H9 (cell line): ENCODE results near the gene ERO1B. TPM values are rescaled to one million over a fixed set of nuclear protein-coding genes. Genes with fewer than 3 reads are reported as not detected.

ENCODE experiments used
- DNase-seq: peaks from one replicate; pipeline ENCODE4 v3.0.0-alpha.2; 2017
- H2AFZ ChIP-seq: one replicate; pipeline ENCODE4 v1.6.1; 2013; ENCODE audit warnings: mild to moderate bottlenecking, low read length, control low read depth, moderate library complexity
- H2AK5ac ChIP-seq: 2 replicates; pipeline ENCODE4 v1.6.1; 2013; ENCODE audit warnings: low read length, control low read depth, mixed read lengths; ENCODE audit not compliant: insufficient read length
- H2BK120ac ChIP-seq: one replicate; pipeline ENCODE4 v1.6.1; 2013; ENCODE audit warnings: low read depth, mild to moderate bottlenecking, low read length, control low read depth, inconsistent platforms; ENCODE audit not compliant: poor library complexity, severe bottlenecking
- H2BK12ac ChIP-seq: 2 replicates; pipeline ENCODE4 v1.6.1; 2013; ENCODE audit warnings: low read length, control low read depth, mixed read lengths, low read depth; ENCODE audit not compliant: insufficient read length
- H2BK15ac ChIP-seq: 2 replicates; pipeline ENCODE4 v1.6.1; 2013; ENCODE audit warnings: low read depth, low read length, control low read depth
- H2BK20ac ChIP-seq: one replicate; pipeline ENCODE4 v1.6.1; 2013; ENCODE audit warnings: low read depth, mild to moderate bottlenecking, low read length, control low read depth, inconsistent platforms; ENCODE audit not compliant: poor library complexity, severe bottlenecking
- H2BK5ac ChIP-seq: 2 replicates; pipeline ENCODE4 v1.6.1; 2013; ENCODE audit warnings: low read length, control low read depth, mixed read lengths; ENCODE audit not compliant: insufficient read length
- H3K14ac ChIP-seq: 2 replicates; pipeline ENCODE4 v1.6.1; 2013; ENCODE audit warnings: low read length, control low read depth; ENCODE audit not compliant: insufficient read depth
- H3K18ac ChIP-seq: 2 replicates; pipeline ENCODE4 v1.6.1; 2013; ENCODE audit warnings: low read depth, mild to moderate bottlenecking, mixed read lengths, low read length, control low read depth; ENCODE audit not compliant: insufficient read length
- H3K23ac ChIP-seq: 2 replicates; pipeline ENCODE4 v1.6.1; 2013; ENCODE audit warnings: low read length, control low read depth, mixed read lengths, low read depth; ENCODE audit not compliant: insufficient read length
- H3K23me2 ChIP-seq: 2 replicates; pipeline ENCODE4 v1.6.1; 2013; ENCODE audit warnings: low read depth, mild to moderate bottlenecking, mixed read lengths, low read length, control low read depth; ENCODE audit not compliant: insufficient read length, poor library complexity, severe bottlenecking
- H3K27ac ChIP-seq: 2 replicates; pipeline ENCODE4 v1.5.1; 2013; ENCODE audit warnings: low read length, control low read depth, mixed read lengths, low read depth; ENCODE audit not compliant: insufficient read length
- H3K27me3 ChIP-seq: 2 replicates; pipeline ENCODE4 v1.6.1; 2013; ENCODE audit warnings: low read length, control low read depth, inconsistent platforms; ENCODE audit not compliant: insufficient read depth
- H3K4ac ChIP-seq: 2 replicates; pipeline ENCODE4 v1.6.1; 2013; ENCODE audit warnings: low read depth, mild to moderate bottlenecking, control low read depth, inconsistent platforms, low read length, moderate library complexity
- H3K4me1 ChIP-seq: 2 replicates; pipeline ENCODE4 v1.6.1; 2013; ENCODE audit warnings: low read length, control low read depth, inconsistent platforms; ENCODE audit not compliant: insufficient read depth
- H3K4me2 ChIP-seq: 2 replicates; pipeline ENCODE4 v1.6.1; 2013; ENCODE audit warnings: low read length, control low read depth, mixed read lengths; ENCODE audit not compliant: insufficient read length, insufficient read depth
- H3K56ac ChIP-seq: 2 replicates; pipeline ENCODE4 v1.6.1; 2013; ENCODE audit warnings: low read depth, mild to moderate bottlenecking, mixed read lengths, low read length, control low read depth; ENCODE audit not compliant: insufficient read length
- H3K79me1 ChIP-seq: 2 replicates; pipeline ENCODE4 v1.6.1; 2013; ENCODE audit warnings: low read depth, mild to moderate bottlenecking, moderate library complexity, low read length, control low read depth, inconsistent platforms; ENCODE audit not compliant: insufficient read depth, poor library complexity, severe bottlenecking
- H3K79me2 ChIP-seq: 2 replicates; pipeline ENCODE4 v1.6.1; 2013; ENCODE audit warnings: low read length, control low read depth, inconsistent platforms; ENCODE audit not compliant: insufficient read depth
- H3K9ac ChIP-seq: 2 replicates; pipeline ENCODE4 v1.6.1; 2013; ENCODE audit warnings: low read length, control low read depth, mixed read lengths; ENCODE audit not compliant: insufficient read length; ENCODE audit errors: extremely low read depth
- H3K9me3 ChIP-seq: one replicate; pipeline ENCODE4 v1.6.1; 2013; ENCODE audit warnings: low read depth, low read length, inconsistent platforms; ENCODE audit not compliant: control insufficient read depth
- H3T11ph ChIP-seq: one replicate; pipeline ENCODE4 v1.6.1; 2013; ENCODE audit warnings: mild to moderate bottlenecking, low read length, control low read depth, inconsistent platforms
- H4K20me1 ChIP-seq: one replicate; pipeline ENCODE4 v1.6.1; 2013; ENCODE audit not compliant: control insufficient read depth, insufficient read length, insufficient read depth
- H4K5ac ChIP-seq: 2 replicates; pipeline ENCODE4 v1.6.1; 2013; ENCODE audit warnings: low read depth, mild to moderate bottlenecking, mixed read lengths, low read length, control low read depth; ENCODE audit not compliant: insufficient read length
- H4K8ac ChIP-seq: replicated peaks from 2 replicates; pipeline ENCODE4 v1.6.1; 2013; ENCODE audit warnings: low read length, control low read depth, mixed read lengths, low read depth; ENCODE audit not compliant: insufficient read length
- H4K91ac ChIP-seq: 2 replicates; pipeline ENCODE4 v1.6.1; 2013; ENCODE audit warnings: low read depth, mild to moderate bottlenecking, moderate library complexity, mixed read lengths, low read length, control low read depth; ENCODE audit not compliant: insufficient read length
- H3K27ac Mint-ChIP-seq, 3 experiments: 2 replicates in 2 of 3; 3 replicates in 1 of 3; pipeline ENCODE4 v1.8.0; 2020 to 2021; ENCODE audit warnings: mixed read lengths in 3 of 3, mild to moderate bottlenecking in 1 of 3, moderate library complexity in 1 of 3
- H3K27me3 Mint-ChIP-seq: 2 replicates; pipeline ENCODE4 v1.8.0; 2021; ENCODE audit warnings: low read depth, mild to moderate bottlenecking, moderate library complexity, mixed read lengths
- H3K36me3 Mint-ChIP-seq, 3 experiments: 2 replicates in 2 of 3; 3 replicates in 1 of 3; pipeline ENCODE4 v1.8.0; 2020 to 2021; ENCODE audit warnings: low read depth in 3 of 3, mixed read lengths in 3 of 3; ENCODE audit not compliant: insufficient read depth in 1 of 3
- H3K4me1 Mint-ChIP-seq, 2 experiments: 2 replicates each; pipeline ENCODE4 v1.8.0; 2020; ENCODE audit warnings: mixed read lengths in 2 of 2
- H3K4me3 Mint-ChIP-seq, 2 experiments: 2 replicates in 1 of 2; 3 replicates in 1 of 2; pipeline ENCODE4 v1.8.0; 2020 to 2021; ENCODE audit warnings: mild to moderate bottlenecking in 2 of 2, mixed read lengths in 2 of 2, moderate library complexity in 1 of 2
- H3K9me3 Mint-ChIP-seq, 2 experiments: 2 replicates in 1 of 2; 3 replicates in 1 of 2; pipeline ENCODE4 v1.8.0; 2020; ENCODE audit warnings: mild to moderate bottlenecking in 2 of 2, mixed read lengths in 2 of 2, moderate library complexity in 1 of 2
- WGBS: extraction: QIAGEN DNeasy Blood & Tissue Kit; methylation state at CpG from one replicate; pipeline ENCODE4 v1.1.7; 2013; ENCODE audit warnings: missing lambda C conversion rate, low lambda C conversion rate, mixed read lengths; ENCODE audit not compliant: insufficient read length; ENCODE audit errors: extremely low coverage; 5-methylcytosine and 5-hydroxymethylcytosine counted together
- total RNA-seq: library from RNA; stranded (reverse); gene quantifications from 2 replicates; pipeline ENCODE4 v1.2.1, GENCODE V29; 2021
- TF ChIP-seq, protein P1 (sequence below): fragments of 200-600 bp; sonication (generic); conservative IDR thresholded peaks from 3 replicates; pipeline ENCODE4 v1.8.0; 2021; ENCODE audit warnings: antibody characterized with exemption, mild to moderate bottlenecking

The ERO1B gene
- total RNA-seq, 1 experiment from 2014 or later: 1.5 TPM

DNA sequence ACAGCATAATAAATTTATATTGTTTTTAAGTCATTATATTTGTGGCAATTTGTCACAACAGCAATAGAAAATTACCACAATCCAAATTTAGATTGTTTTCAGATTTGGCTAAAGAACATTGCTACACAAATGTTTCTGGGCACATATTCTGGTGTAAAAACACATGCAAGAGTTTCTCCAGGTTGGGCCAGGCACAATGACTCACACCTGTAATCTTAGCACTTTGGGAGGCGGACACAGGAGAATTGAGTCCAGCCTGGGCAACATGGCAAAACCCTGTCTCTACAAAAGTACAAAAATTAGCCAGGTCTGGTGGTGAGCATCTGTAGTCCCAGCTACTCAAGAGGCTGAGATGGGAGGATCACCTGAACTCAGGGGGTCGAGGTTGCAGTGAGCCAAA, 8.4 kb downstream of the ERO1B start:
- no peak overlapping the region for H3K18ac ChIP-seq
- no peaks in the 10 kb centered on the region for H3K79me1 ChIP-seq
- no peaks in the 10 kb centered on the region for H3K36me3 Mint-ChIP-seq
- TF ChIP-seq, protein P1, sequence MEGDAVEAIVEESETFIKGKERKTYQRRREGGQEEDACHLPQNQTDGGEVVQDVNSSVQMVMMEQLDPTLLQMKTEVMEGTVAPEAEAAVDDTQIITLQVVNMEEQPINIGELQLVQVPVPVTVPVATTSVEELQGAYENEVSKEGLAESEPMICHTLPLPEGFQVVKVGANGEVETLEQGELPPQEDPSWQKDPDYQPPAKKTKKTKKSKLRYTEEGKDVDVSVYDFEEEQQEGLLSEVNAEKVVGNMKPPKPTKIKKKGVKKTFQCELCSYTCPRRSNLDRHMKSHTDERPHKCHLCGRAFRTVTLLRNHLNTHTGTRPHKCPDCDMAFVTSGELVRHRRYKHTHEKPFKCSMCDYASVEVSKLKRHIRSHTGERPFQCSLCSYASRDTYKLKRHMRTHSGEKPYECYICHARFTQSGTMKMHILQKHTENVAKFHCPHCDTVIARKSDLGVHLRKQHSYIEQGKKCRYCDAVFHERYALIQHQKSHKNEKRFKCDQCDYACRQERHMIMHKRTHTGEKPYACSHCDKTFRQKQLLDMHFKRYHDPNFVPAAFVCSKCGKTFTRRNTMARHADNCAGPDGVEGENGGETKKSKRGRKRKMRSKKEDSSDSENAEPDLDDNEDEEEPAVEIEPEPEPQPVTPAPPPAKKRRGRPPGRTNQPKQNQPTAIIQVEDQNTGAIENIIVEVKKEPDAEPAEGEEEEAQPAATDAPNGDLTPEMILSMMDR: no peak
- WGBS: no CpG with 5 or more reads among the region's 2 CpGs
- H2BK15ac ChIP-seq: no peak overlapping the region
- H4K8ac ChIP-seq: no peak overlapping the region
- H3K23me2 ChIP-seq: no peaks in the 10 kb centered on the region
- H4K91ac ChIP-seq: no peak overlapping the region
- no peaks in the 10 kb centered on the region for H3K27me3 Mint-ChIP-seq
- H3K4me2 ChIP-seq: no peak overlapping the region
- no peak overlapping the region for H2AK5ac ChIP-seq
- H2BK120ac ChIP-seq: no peak overlapping the region
- no peaks in the 10 kb centered on the region for H3K79me2 ChIP-seq
- no peak overlapping the region for H4K5ac ChIP-seq
- no peaks in the 10 kb centered on the region for H4K20me1 ChIP-seq
- H3K4ac ChIP-seq: no peak overlapping the region
- no peak overlapping the region for H2BK20ac ChIP-seq
- H3K9me3 ChIP-seq: no peaks in the 10 kb centered on the region
- no peaks in the 10 kb centered on the region for H3K4me1 ChIP-seq
- no peak overlapping the region for H3K9ac ChIP-seq
- H3K14ac ChIP-seq: no peak overlapping the region
- no peak overlapping the region for H3K4me3 Mint-ChIP-seq
- no peak overlapping the region for H2BK12ac ChIP-seq
- H3K27ac Mint-ChIP-seq: no peak overlapping the region
- DNase-seq: no peak
- no peak overlapping the region for H3K27ac ChIP-seq
- H3T11ph ChIP-seq: no peak overlapping the region
- H3K9me3 Mint-ChIP-seq: no peaks in the 10 kb centered on the region
- no peak overlapping the region for H3K56ac ChIP-seq
- H2AFZ ChIP-seq: no peak overlapping the region
- no peak overlapping the region for H3K23ac ChIP-seq
- H2BK5ac ChIP-seq: no peak overlapping the region
- H3K27me3 ChIP-seq: no peaks in the 10 kb centered on the region
- H3K4me1 Mint-ChIP-seq: no peaks in the 10 kb centered on the region
